ENCODE data around the gene PHYH.

GRCh38 chr10:13238271-13239077 is 61.4 kb downstream of the PHYH start:
- TF ChIP-seq, protein P1, sequence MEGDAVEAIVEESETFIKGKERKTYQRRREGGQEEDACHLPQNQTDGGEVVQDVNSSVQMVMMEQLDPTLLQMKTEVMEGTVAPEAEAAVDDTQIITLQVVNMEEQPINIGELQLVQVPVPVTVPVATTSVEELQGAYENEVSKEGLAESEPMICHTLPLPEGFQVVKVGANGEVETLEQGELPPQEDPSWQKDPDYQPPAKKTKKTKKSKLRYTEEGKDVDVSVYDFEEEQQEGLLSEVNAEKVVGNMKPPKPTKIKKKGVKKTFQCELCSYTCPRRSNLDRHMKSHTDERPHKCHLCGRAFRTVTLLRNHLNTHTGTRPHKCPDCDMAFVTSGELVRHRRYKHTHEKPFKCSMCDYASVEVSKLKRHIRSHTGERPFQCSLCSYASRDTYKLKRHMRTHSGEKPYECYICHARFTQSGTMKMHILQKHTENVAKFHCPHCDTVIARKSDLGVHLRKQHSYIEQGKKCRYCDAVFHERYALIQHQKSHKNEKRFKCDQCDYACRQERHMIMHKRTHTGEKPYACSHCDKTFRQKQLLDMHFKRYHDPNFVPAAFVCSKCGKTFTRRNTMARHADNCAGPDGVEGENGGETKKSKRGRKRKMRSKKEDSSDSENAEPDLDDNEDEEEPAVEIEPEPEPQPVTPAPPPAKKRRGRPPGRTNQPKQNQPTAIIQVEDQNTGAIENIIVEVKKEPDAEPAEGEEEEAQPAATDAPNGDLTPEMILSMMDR (IDR thresholded peaks at IDR 0.05): no peak
- no peak for TF ChIP-seq EP300 (IDR thresholded peaks at IDR 0.05; ENCODE audit: low read depth)
- no peak for TF ChIP-seq POLR2AphosphoS5 (IDR thresholded peaks at IDR 0.05)

Measured in transverse colon (tissue), 4 donors.